Endothelial cell of umbilical vein (primary cell): ENCODE data around the gene AADAT.

Source experiments
- EZH2 ChIP-seq: IDR thresholded peaks from 2 replicates; pipeline ENCODE4 v1.6.1; 2012; ENCODE audit warnings: borderline replicate concordance, low read depth, mild to moderate bottlenecking, moderate library complexity, low read length, inconsistent platforms; ENCODE audit not compliant: severe bottlenecking
- FOS ChIP-seq: IDR thresholded peaks from 2 replicates; pipeline ENCODE4 v1.6.1; 2011; ENCODE audit warnings: mild to moderate bottlenecking, low read length, moderate library complexity, borderline replicate concordance; ENCODE audit not compliant: insufficient read depth
- GATA2 ChIP-seq: IDR thresholded peaks from 2 replicates; pipeline ENCODE4 v1.7.0; 2011; ENCODE audit warnings: low read depth, mild to moderate bottlenecking, moderate library complexity, mixed read lengths, low read length; ENCODE audit not compliant: insufficient read length, insufficient read depth
- JUN ChIP-seq: IDR thresholded peaks from 2 replicates; pipeline ENCODE4 v1.6.1; 2011; ENCODE audit warnings: borderline replicate concordance, low read depth; ENCODE audit not compliant: insufficient read length, insufficient read depth
- MYC ChIP-seq: IDR thresholded peaks from one replicate; pipeline ENCODE4 v1.6.1; 2011; ENCODE audit warnings: mild to moderate bottlenecking, low read depth, low read length
- POLR2A ChIP-seq: IDR thresholded peaks from 2 replicates; pipeline ENCODE4 v1.6.1; 2012; ENCODE audit warnings: low read depth, mild to moderate bottlenecking, control low read depth, low read length
- POLR2AphosphoS5 ChIP-seq: IDR thresholded peaks from 2 replicates; pipeline ENCODE4 v1.6.1; 2012; ENCODE audit warnings: low read depth, mild to moderate bottlenecking, control low read depth, low read length, moderate library complexity; ENCODE audit not compliant: insufficient read depth
- TF ChIP-seq, protein P1 (sequence below), 2 donors: IDR thresholded peaks; 1 replicate in 1 of 2; 2 replicates in 1 of 2; pipeline ENCODE4 v1.5.1; 2011; ENCODE audit warnings: low read length in 2 of 2, mild to moderate bottlenecking in 2 of 2, moderate library complexity in 2 of 2, control low read depth in 1 of 2, inconsistent platforms in 1 of 2, low read depth in 1 of 2; ENCODE audit not compliant: insufficient read depth in 1 of 2; ENCODE audit errors: extremely low read depth in 1 of 2
- TF ChIP-seq, protein P2 (sequence below): IDR thresholded peaks from 2 replicates; pipeline ENCODE4 v1.6.1; 2011; ENCODE audit not compliant: insufficient read depth, insufficient read length

DNA sequence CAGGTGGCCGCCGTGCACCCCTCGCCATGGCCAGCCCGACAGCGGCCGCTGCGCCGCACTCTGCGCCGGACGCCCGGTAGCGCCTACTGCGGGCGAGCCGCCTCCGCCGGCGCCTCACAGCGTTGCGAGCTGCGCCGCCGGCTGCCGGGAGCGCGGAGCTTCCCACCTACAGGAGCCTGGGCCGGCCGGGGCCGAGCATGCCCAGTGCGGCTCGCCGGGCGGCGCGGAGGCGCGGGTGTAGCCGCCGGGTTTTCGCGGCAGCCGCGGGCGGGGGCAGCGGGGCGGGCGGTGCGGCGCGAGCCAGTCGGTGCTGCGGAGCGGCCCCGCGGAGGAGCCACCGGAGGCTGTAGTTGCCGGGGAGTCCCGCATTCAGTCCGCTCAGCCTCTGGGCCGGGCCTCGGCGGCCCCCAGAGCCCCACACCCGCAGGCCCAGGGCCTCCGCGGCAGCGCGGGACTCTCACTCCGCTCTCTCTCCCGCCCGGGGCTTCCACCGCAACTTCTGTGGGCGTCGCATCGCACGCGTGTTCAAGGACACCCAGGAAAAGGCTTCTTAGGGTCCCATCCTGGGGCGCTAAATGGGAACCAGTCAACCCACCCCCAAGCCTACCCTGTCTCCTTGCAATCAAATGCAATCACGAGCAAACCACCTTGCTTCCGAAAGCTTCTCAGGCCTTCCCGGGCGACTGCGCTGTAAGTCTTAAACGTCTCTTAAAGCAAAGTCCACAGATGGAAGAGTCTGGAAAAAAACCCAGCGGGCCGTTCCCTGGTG, 63.3 kb downstream of the AADAT start, which contains the start of gene MFAP3L:
- TF ChIP-seq, protein P1, sequence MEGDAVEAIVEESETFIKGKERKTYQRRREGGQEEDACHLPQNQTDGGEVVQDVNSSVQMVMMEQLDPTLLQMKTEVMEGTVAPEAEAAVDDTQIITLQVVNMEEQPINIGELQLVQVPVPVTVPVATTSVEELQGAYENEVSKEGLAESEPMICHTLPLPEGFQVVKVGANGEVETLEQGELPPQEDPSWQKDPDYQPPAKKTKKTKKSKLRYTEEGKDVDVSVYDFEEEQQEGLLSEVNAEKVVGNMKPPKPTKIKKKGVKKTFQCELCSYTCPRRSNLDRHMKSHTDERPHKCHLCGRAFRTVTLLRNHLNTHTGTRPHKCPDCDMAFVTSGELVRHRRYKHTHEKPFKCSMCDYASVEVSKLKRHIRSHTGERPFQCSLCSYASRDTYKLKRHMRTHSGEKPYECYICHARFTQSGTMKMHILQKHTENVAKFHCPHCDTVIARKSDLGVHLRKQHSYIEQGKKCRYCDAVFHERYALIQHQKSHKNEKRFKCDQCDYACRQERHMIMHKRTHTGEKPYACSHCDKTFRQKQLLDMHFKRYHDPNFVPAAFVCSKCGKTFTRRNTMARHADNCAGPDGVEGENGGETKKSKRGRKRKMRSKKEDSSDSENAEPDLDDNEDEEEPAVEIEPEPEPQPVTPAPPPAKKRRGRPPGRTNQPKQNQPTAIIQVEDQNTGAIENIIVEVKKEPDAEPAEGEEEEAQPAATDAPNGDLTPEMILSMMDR (IDR thresholded peaks at IDR 0.05; ENCODE audit: extremely low read depth in 1 of 2, insufficient read depth in 1 of 2, low read depth in 1 of 2, low read length in 2 of 2) = no peak
- no peak for TF ChIP-seq POLR2A
- no peak for TF ChIP-seq EZH2
- TF ChIP-seq POLR2AphosphoS5 = peak; percentile 39
- TF ChIP-seq FOS = no peak
- TF ChIP-seq, protein P2, sequence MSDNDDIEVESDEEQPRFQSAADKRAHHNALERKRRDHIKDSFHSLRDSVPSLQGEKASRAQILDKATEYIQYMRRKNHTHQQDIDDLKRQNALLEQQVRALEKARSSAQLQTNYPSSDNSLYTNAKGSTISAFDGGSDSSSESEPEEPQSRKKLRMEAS = no peak
- TF ChIP-seq MYC = no peak
- TF ChIP-seq JUN = no peak
- no peak for TF ChIP-seq GATA2
